ENCODE data around the gene DDR2.

- TF ChIP-seq, protein P1, sequence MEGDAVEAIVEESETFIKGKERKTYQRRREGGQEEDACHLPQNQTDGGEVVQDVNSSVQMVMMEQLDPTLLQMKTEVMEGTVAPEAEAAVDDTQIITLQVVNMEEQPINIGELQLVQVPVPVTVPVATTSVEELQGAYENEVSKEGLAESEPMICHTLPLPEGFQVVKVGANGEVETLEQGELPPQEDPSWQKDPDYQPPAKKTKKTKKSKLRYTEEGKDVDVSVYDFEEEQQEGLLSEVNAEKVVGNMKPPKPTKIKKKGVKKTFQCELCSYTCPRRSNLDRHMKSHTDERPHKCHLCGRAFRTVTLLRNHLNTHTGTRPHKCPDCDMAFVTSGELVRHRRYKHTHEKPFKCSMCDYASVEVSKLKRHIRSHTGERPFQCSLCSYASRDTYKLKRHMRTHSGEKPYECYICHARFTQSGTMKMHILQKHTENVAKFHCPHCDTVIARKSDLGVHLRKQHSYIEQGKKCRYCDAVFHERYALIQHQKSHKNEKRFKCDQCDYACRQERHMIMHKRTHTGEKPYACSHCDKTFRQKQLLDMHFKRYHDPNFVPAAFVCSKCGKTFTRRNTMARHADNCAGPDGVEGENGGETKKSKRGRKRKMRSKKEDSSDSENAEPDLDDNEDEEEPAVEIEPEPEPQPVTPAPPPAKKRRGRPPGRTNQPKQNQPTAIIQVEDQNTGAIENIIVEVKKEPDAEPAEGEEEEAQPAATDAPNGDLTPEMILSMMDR (IDR thresholded peaks at IDR 0.05): no peak
- TF ChIP-seq EP300 (IDR thresholded peaks at IDR 0.05): no peak
- TF ChIP-seq POLR2A (IDR thresholded peaks at IDR 0.05): no peak
Observed at GRCh38 chr1:162625679-162626078, 6.6 kb upstream of the DDR2 start.
